Right renal cortex interstitium (tissue), 3 donors: ENCODE data around the gene EPB41L2. TPM values are rescaled to one million over a fixed set of nuclear protein-coding genes. Genes with fewer than 3 reads are reported as not detected.

Source experiments
- DNase-seq, 3 donors: peaks; one replicate each; pipeline ENCODE4 v3.0.0-alpha.2; 2013; ENCODE audit warnings: low read depth in 3 of 3, low spot score in 2 of 3
- polyA plus RNA-seq, 3 donors: library from polyadenylated mRNA; unstranded; fragments of 120-200 nt; gene quantifications; one replicate each; pipeline ENCODE4 v1.2.1, GENCODE V29; 2013; ENCODE audit not compliant: insufficient read length in 3 of 3

EPB41L2 gene
- polyA plus RNA-seq, 3 donors: 138 to 163 (median 139) TPM

DNA sequence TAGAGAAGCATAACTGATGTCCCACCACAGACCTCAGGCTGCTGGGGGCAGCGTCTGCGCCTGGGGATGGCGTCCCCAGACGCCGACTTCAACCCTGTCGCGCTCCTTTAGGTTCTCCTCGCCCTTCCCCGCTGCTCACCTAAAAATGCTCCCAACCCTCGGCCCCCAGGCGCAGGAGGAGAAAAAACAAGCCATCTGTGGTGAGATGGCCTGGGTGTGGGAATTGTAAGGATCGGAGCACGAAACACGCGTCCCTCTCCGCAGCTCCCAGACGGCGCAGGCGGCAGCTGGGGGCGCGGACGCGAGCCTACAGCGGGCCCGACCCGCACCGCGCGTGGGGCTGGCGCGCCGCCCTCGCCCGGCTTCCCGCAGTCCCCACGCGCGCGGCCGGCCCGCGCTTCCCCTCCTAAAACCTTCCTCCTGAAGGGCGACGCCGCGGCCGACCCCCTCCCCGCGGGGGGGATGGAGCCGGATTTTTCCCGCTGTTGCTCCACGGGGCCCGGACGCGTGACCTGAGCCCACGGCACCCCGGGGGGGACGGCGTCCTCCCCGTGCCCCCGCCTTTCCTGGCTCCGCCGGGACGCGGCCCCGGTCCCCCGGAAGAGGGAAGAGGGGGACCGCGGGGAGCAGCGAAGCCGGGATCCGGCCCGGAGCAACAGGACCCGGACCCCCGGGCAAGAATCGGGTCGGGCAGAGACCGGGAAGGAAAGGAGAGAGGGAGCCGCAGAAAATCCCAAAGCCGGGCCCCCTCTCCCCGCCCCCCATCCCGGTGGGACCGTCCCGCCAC lies 611 bp downstream of the EPB41L2 start:
- no peak for DNase-seq

DNA sequence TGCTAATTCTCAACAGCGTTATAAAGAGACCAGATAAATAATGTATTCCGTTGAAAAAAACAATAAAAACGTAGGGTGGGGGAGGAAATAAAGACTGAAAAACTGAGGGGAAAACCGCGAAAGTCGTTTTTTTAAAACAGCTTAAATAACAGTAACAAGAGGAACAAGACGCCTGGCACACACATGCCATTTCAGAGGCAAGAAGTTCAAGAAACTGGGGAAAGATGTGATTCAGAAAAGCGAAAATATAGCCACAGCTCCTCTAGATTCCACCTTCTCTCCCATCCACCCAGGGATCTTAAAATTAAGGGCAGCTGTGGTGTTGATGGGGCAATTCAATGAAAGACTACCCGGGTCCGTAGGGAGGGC lies 1.3 kb downstream of the EPB41L2 start:
- no peak for DNase-seq

DNA sequence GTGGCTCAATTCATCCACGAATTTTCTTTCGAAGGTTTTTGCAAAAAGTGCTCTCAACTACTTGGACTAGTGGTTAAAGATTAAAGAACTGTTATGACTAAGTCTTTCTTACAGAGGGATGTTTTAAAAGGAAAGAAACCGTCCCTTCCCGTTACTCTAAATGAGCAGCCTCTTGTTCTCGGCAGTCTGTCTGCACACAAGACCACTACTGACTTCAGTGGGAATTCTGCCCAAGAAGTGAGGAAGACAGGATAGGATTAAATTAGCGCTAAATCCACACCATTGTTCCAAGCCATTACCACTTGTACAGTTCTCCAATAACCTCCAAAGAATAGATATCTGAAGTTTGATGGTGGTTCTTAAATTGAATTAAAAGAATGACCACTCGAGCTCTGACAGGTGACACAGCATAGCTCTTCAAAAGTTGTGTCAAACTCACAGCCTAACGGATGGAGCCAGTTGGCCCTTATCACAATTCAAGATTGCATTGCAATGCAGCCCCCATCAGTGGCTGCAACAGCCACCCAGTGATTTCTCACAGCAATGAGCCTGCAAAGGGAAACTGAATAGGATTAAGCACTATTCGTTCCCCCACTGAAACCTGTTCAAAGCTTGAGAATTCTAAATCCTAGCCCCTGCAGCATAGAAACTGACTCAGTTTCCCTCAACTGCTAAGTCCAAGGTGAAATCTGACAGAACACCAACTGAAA lies 1.8 kb downstream of the EPB41L2 start:
- no peak for DNase-seq

DNA sequence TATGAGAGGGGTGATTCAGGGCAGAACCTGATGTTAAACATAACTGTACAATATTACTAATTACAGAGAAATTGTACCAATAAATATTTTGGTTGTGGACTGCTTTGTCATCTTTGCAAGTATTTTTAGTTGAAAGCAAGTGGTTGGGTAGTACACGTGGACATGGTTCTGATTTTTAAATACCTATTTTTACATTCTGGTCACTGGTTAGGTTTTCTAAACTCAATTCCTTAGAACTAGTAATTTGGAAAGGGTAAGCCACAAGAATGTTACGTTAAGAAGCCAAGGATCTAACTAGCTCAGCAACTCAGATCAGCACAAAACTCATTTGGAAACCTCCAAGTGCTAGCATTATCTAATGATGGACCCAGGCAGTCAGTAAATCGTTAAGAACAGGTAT lies 2.7 kb downstream of the EPB41L2 start:
- DNase-seq: no peak

DNA sequence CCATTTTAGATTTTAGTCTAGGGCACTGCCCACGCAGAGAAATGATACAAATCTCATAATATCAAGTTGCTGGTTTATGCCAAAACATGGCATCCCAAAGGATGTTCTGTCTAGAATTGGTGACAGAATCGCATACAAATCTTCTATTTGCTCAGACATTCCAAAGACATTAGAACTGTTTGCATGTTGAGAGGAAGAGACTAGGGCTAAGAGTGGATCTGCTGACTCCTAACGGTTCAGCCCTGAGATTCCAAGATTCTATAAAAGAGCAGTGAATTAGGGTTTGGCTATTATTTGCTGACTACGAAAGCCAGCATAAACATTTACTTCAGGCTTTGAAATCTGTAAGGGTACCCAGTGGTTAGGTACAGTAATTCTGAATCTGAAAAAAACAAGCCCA lies 3.6 kb downstream of the EPB41L2 start:
- DNase-seq: no peak

DNA sequence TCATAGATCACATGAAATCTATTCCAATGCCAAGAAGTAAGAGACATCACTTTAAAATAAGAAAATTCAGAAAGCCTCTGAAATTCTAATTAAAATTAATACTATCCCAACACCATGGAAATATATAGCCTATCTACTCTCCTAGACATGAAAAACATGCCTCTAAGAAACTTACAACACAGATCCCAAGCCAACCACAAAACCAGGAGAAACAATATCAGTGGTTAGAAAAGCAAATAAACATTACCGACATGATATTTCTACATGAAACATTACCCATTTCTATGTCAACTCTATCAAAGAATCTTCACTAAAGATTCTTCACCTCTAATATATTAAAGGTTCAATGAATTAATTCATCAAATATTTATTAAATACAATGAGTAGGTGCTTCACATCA lies 4.8 kb downstream of the EPB41L2 start:
- DNase-seq: no peak

DNA sequence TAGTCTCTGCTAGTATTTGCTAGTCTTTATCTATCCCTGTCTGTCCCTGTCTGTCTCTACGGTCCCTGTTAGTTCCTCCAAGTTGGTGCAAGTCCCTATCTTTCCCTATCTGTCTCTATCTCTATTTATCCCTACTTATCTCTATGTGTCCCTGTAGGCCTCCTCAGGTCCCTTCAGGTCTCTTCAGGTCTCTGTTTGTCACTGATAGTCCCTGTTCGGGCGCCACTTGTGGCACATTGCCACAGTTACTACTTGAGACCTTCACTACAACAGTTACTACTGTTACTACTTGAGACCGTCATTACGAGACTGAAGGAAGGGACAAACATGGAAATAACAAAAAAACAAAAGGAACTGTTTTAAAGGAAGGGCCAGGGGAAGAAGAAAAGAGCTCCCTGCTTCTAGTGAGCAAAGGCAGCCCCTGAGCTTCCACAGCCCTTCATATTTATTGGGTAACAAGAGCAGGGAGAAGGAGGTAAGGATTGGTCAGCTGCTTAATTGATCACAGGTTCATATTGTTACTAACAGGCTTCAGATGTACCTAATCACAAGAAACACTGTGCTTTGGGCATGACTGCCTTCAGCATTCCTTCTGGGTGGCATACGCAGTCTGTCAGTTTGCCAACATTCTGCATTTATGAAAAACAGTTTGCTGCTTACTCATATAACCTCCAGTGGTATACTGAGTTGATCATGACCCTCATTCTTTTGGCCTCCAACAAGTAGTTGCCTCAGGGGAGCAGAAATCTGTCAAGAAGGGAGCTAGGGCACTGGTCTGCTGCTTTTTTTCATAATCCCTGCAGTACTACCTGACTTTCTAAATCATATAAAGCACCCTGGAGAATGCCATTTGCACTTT lies 8.4 kb downstream of the EPB41L2 start:
- DNase-seq: no peak

DNA sequence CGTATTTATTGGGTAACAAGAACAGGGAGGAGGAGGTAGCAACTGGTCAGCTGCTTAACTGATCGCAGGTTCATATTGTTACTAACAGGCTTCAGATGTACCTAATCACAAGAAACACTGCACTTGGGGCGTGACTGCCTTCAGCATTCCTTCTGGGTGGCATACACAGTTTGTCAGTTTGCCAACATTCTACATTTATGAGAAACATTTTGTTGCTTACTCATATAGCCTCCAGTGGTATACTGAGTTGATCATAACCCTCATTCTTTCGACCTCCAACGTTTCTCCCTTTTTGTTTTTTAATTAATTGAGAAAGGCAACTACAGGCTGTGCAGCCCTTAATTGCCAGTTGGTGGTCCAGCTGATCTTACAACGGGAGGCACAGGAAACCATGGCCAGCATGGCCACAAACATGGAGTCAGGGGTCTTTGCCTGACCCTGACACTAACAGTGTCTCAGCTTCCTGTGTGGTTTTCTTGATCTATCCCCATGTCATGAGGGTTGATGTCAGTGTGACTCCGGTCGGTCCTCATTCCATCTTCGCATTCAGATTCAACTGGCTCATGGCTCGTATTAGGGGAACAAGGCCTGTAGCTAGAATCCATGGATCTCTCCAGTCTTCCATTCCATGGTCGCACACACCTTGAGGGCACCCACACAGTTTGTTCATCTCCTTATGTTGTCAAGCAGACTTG lies 9.4 kb downstream of the EPB41L2 start:
- DNase-seq: no peak

DNA sequence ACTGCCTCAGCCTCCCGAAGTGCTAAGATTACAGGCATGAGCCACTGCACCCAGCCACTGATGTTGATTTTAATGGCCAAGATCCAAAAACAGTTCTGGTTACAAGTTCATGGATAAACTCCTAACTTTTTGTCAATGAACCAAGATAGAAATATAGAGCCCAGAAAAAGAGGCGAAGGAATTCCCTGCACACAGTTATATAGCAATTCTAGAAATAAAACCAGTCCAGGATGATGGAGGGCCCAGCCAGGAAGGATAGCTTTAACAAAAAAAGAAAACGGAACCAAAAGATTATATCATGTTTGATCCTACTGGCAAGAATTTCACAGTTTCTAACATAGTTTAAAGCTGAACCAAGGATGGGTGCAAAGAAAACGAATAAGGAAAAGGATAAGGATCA lies 10.9 kb downstream of the EPB41L2 start:
- no peak for DNase-seq

DNA sequence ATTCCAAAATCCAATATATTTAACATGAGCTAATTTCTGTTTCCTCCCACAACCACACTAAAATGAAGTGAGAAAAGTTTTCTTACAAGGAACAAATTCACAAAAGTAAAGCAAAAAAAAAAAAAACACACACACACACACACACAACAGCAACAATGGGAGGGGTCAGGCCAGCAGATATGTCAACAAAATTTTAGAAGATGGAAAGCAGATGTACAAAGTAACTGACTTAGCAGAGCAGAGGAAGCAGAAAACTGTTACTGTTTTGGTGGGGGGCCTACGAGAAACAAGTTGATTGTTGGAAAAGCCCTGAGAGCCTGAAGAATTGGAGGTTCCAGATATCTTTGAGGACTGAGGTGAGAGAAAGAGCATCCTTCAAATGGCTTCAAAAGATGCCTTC lies 11.7 kb downstream of the EPB41L2 start:
- no peak for DNase-seq

DNA sequence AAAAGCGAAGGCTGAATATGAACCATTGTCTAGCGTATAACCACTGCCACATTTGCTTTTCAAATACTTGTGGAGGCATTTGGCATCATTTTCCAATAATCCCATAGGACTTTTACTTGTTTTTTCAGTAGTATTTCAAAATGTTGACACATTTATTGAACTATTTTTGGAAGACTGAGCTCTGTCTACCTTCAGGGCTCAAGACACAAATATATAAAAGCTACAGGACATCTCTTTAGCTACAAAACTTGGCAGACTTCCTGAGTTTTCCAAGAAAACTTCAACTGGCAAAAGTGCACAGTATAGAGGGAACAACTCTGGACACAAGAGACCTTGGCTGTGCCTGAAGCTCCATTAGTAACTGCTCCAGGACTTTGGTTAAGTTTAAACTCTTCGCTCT lies 13.4 kb downstream of the EPB41L2 start:
- DNase-seq: no peak

DNA sequence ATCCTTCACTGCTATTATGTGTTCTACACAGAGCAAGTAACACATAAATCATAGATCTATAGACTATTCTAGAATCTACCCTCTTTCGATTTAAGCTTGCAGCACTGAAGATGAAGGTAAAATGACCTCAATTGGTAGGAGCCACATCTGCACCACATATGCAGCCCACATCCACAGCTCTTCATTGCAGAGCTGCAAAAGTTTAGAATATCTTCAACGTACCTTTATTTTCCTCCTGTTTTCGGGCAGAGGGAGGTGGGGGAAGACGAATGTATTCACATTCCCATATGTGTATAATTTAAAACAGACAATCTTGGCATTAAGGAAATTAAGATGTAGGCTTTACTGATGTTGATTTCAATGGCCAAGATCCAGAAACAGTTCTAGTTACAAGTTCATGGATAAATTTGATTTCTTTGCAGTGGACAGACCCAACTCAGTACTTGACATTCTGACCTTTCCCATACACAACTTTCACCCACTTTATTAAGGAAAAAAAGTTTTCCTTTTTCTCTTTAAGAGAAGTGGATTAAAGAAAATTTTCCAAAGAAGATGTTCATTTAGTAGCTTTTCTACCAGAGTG lies 14.0 kb downstream of the EPB41L2 start:
- DNase-seq: no peak

DNA sequence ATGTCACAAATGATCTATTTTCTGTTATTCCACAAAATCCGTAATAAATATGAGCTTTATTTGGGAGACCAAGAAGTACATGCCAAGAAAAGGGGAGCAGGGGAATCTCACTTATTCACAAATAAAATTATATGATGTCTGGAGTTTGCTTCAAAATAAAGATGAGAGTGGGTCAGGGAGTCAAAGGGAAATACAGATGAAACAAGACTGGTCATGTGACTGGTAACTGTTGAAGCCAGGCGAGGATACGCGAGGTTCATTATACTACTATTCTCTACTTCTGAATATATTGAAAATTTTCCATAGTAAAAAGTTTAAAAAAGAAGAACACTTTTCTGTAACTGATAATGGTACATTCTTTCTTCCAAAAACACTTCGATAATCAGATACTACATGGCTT lies 14.6 kb downstream of the EPB41L2 start:
- no peak for DNase-seq

DNA sequence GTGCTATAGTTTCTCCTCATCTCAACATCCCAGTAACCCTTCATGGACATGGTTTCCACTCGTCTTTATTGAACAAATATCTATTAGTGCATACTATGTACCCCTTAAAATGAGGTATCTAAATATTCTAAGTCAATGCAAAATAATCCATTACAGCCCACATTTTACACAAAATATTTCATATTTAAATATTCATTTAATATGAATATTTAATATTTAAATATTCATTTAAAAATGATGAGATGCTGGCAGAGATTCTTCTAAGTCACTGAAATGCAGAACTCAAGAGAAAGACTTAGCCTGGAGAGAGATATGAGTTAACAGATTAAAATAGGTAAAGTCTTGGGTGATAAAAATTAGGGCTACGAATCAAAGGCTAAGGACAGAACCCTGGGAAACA lies 17.9 kb downstream of the EPB41L2 start:
- DNase-seq: no peak

DNA sequence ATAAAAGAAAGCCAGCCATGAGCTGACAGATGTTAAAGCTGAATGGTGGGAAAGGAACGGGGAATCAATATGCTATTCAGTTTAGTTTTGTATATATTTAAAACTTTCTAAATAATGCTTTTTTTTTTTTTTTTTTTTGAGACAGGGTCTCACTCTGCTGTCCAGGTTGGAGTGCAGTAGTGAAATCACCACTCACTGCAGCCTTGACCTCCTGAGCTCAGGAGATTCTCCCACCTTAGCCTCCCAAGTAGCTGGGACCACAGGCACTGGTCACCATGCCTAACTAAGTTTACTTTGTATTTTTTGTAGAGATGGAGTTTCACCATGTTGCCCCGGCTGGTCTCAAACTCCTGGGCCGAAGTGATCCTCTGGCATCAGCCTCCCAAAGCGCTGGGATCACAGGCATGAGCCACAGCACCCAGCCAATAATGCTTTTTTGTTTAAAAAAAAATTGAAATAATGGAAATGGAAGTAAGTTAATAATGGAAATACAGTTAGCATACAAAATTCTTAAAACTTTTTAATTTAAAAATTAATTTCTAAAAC lies 19.1 kb downstream of the EPB41L2 start:
- no peak for DNase-seq

DNA sequence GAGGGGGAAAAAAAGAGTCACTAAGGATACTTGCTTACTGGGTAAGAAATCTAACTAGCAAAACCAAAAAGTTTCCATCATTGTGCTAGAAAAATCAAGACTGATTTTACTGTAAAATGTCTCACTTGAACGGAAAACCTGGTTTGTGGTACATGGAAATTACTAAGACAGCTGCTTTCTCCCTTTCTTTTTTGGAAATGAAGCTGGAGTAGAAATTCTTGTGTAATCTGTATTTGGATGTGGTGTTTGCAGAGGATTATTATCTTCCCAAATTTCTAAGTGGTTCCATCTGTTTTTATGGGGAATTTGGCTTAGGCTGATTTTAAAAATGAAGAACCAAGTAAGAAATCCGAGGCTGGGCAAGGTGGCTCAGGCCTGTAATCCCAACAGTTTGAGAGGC lies 20.4 kb downstream of the EPB41L2 start:
- no peak for DNase-seq

DNA sequence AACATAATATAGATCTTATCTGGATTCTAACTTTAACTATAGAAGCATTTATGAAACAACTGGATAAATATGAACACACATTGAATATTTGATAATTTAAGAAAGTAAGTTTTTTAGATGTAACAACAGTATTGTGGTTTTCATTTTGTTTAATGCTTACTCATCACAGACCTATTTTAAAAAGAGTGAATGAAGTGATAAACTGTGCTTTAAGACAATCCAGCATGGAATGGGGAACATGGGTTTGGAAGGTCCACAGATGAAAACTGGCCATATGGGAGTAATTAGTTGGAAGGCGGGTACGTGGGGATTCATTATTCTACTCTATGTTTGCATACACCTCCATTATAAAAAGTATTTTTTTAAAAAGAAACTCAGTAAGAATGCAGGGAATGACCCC lies 21.2 kb downstream of the EPB41L2 start:
- no peak for DNase-seq

DNA sequence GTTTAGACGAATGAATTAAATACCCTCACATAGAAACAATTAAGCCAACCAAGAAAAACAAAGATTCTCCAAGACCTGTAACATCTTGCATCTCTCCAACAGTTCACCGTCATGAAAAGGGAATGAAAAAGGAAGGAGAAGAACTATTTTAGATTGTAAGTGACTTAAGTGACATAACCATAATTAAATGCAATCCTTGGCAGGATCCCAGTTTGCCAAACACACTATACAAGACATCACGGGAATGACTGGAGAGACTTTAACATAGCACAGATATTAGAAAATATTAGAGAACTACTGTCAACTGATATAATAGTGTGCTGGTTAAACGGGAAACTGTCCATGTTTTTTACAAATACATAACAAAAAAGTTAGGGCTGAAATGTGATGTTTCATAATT lies 22.2 kb downstream of the EPB41L2 start:
- no peak for DNase-seq

DNA sequence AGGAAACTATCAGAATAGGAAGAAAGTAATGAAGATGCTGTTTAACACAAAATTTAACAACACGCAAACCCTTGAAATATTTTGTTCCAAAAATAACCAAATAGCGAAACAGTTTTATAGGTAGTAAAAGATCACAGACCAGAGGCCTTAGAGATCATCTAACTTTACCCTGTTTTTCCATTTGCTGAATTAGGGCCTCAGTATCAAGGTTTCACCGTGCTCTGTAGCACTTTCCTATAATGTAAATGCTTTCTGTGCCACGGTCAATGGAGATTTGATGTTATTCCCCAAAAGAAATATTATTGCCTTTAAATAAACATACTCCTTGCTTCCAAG lies 23.7 kb downstream of the EPB41L2 start:
- no peak for DNase-seq

DNA sequence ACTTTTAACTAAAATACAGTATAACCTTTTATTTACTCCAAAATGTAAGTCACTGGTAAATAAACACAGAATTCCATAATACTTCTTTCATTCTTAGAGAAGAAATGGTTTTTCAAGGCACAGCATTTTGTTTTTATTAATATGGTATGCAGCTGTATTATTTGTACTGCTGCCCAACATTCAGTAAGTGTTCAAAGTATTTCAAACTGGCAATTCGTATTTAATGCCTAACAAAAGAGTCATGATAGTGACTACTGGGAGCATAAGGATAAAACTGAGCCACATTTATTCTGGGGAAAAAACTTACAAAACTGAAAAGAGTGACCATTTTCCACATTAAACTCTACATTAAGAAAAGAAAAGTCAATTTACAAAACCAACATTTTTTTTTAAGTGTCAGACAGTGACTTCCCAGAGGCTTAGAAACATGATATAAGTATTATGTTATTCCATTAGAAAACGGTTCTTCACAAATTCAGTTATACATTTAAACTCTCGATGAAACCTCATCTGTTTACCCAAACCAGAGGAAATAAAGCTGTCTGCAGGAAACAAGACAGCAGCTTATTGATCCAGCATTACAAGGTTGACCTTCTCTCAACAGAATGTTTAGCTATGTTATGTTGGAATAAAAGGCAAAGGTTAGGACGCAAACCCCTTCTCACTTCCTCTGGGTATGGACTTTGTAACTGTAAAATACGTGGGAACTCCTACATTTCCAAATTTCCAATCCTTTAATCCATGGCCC lies 24.3 kb downstream of the EPB41L2 start:
- DNase-seq: no peak
